HCT116 (cell line): ENCODE measurements around the gene SLC6A11. TPM values are rescaled to one million over a fixed set of nuclear protein-coding genes. Genes with fewer than 3 reads are reported as not detected.

Experiments used
- ATAC-seq: fragments of 200-7000 bp; cut with Tn5 transposase; 2 replicates; pipeline ENCODE4 v1.9.1; 2020; ENCODE audit warnings: mild to moderate bottlenecking, moderate library complexity
- BruUV-seq: library from RNA; stranded (reverse); fragments of 400-500 nt; replicated peaks from 2 replicates; lab custom pipeline; 2021; lab: Mats Ljungman, UMichigan
- CTCF ChIA-PET: fragments of 300-600 bp; sonication (Branson Sonifier 250); formaldehyde crosslinking; loops from one replicate; lab custom pipeline; 2021; ENCODE audit warnings: antibody characterized with exemption; lab: Charles Lee
- POLR2A ChIA-PET: fragments of 300-600, 350-600 bp; sonication (Branson Sonifier 250); formaldehyde crosslinking; loops from one replicate; lab custom pipeline; 2021; ENCODE audit warnings: antibody characterized with exemption; lab: Charles Lee
- RAD21 ChIA-PET, 2 experiments: fragments of 300-600 bp; sonication (Branson Sonifier 250); formaldehyde crosslinking; loops; one replicate each; lab custom pipeline; 2023; ENCODE audit warnings: low total read pairs in 2 of 2; ENCODE audit not compliant: uncharacterized antibody in 2 of 2, unreplicated experiment in 2 of 2, low non-redundant PET in 1 of 2; lab: Charles Lee
- DNase-seq: peaks from one replicate; pipeline ENCODE4 v3.0.0-alpha.2; 2010; ENCODE audit warnings: low read depth, low spot score
- H2AFZ ChIP-seq: fragments of 200-600 bp; shearing (Covaris generic), sonication (generic); 2 replicates; pipeline ENCODE4 v1.6.1; 2017; ENCODE audit warnings: low read depth, mixed run types, mixed read lengths, antibody characterized with exemption, low read length; ENCODE audit not compliant: poor library complexity, severe bottlenecking
- H3K27ac ChIP-seq: 2 replicates; pipeline ENCODE4 v1.5.1; 2012; ENCODE audit warnings: low read depth, low read length
- H3K27me3 ChIP-seq: fragments of 200-600 bp; sonication (generic); 2 replicates; pipeline ENCODE4 v1.6.1; 2016; ENCODE audit warnings: mixed run types, low read length, mixed read lengths; ENCODE audit not compliant: insufficient read depth
- H3K36me3 ChIP-seq, 2 experiments: fragments of 200-500 bp in 1 of 2; fragments of 200-600 bp in 1 of 2; sonication (Bioruptor generic) in 1 of 2; sonication (generic) in 1 of 2; 2 replicates each; pipeline versions ENCODE4 v1.5.1 to v1.6.1; 2014 to 2016; ENCODE audit warnings: low read length in 2 of 2, inconsistent platforms in 1 of 2, mixed read lengths in 1 of 2, mixed run types in 1 of 2; ENCODE audit not compliant: insufficient read depth in 2 of 2, control insufficient read depth in 1 of 2
- H3K4me1 ChIP-seq, 2 experiments: fragments of 200-600 bp in 1 of 2; sonication (generic) in 1 of 2; 2 replicates each; pipeline versions ENCODE4 v1.5.1 to v1.6.1; 2012 to 2017; ENCODE audit warnings: low read length in 2 of 2, inconsistent platforms in 1 of 2, mild to moderate bottlenecking in 1 of 2, mixed read lengths in 1 of 2, mixed run types in 1 of 2, moderate library complexity in 1 of 2; ENCODE audit not compliant: insufficient read depth in 2 of 2, control insufficient read depth in 1 of 2
- H3K4me2 ChIP-seq: fragments of 200-600 bp; sonication (generic); 2 replicates; pipeline ENCODE4 v1.6.1; 2017; ENCODE audit warnings: mixed run types, low read length, mixed read lengths
- H3K4me3 ChIP-seq, 2 experiments: fragments of 200-600 bp in 1 of 2; sonication (generic) in 1 of 2; replicated peaks in 1 of 2; 2 replicates each; pipeline ENCODE4 v1.5.1; 2011 to 2016; ENCODE audit warnings: low read length in 2 of 2, control low read depth in 1 of 2, low read depth in 1 of 2, mild to moderate bottlenecking in 1 of 2, mixed read lengths in 1 of 2, mixed run types in 1 of 2
- H3K79me2 ChIP-seq: fragments of 200-600 bp; sonication (generic); 2 replicates; pipeline ENCODE4 v1.6.1; 2017; ENCODE audit warnings: mild to moderate bottlenecking, mixed run types, low read length, moderate library complexity, mixed read lengths; ENCODE audit not compliant: insufficient read depth
- H3K9ac ChIP-seq: fragments of 200-600 bp; sonication (generic); 2 replicates; pipeline ENCODE4 v1.6.1; 2016; ENCODE audit warnings: low read length, mixed read lengths
- H3K9me2 ChIP-seq: fragments of 200-600 bp; sonication (generic), shearing (Covaris generic); 2 replicates; pipeline ENCODE4 v1.6.1; 2017; ENCODE audit warnings: mixed run types, mild to moderate bottlenecking, moderate library complexity; ENCODE audit not compliant: insufficient read depth
- H3K9me3 ChIP-seq, 2 experiments: fragments of 200-500 bp in 1 of 2; fragments of 200-600 bp in 1 of 2; sonication (Bioruptor generic) in 1 of 2; sonication (generic) in 1 of 2; 2 replicates each; pipeline ENCODE4 v1.6.1; 2014 to 2017; ENCODE audit warnings: low read length in 2 of 2, mixed read lengths in 2 of 2, inconsistent platforms in 1 of 2, low read depth in 1 of 2, mild to moderate bottlenecking in 1 of 2, mixed run types in 1 of 2, moderate library complexity in 1 of 2; ENCODE audit not compliant: control insufficient read depth in 1 of 2, insufficient read depth in 1 of 2
- H4K20me1 ChIP-seq: fragments of 200-600 bp; sonication (generic), shearing (Covaris generic); 2 replicates; pipeline ENCODE4 v1.6.1; 2017; ENCODE audit warnings: mixed run types, mild to moderate bottlenecking, moderate library complexity; ENCODE audit not compliant: insufficient read depth
- ATF3 ChIP-seq: IDR thresholded peaks from 2 replicates; pipeline ENCODE4 v1.6.1; 2012
- CEBPB ChIP-seq: IDR thresholded peaks from 2 replicates; pipeline ENCODE4 v1.6.1; 2012; ENCODE audit warnings: low read depth
- ELF1 ChIP-seq: IDR thresholded peaks from 2 replicates; pipeline ENCODE4 v1.6.1; 2012; ENCODE audit warnings: low read depth, borderline replicate concordance
- EZH2phosphoT487 ChIP-seq: fragments of 200-600 bp; IDR thresholded peaks from 2 replicates; pipeline ENCODE4 v1.6.1; 2018; ENCODE audit warnings: antibody characterized with exemption, borderline replicate concordance
- FOSL1 ChIP-seq: IDR thresholded peaks from 2 replicates; pipeline ENCODE4 v1.6.1; 2012; ENCODE audit warnings: low read depth
- JUND ChIP-seq: IDR thresholded peaks from 2 replicates; pipeline ENCODE4 v1.6.1; 2012
- RAD21 ChIP-seq: IDR thresholded peaks from 2 replicates; pipeline ENCODE4 v1.6.1; 2012; ENCODE audit warnings: low read depth, mild to moderate bottlenecking
- SP1 ChIP-seq: IDR thresholded peaks from 2 replicates; pipeline ENCODE4 v1.6.1; 2012; ENCODE audit warnings: low read depth
- ZBTB33 ChIP-seq: IDR thresholded peaks from 2 replicates; pipeline ENCODE4 v1.6.1; 2011; ENCODE audit warnings: mild to moderate bottlenecking, low read length, moderate library complexity; ENCODE audit not compliant: insufficient replicate concordance; ENCODE audit errors: extremely low read depth
- ZFX ChIP-seq: fragments of 450-650 bp; IDR thresholded peaks from 2 replicates; pipeline ENCODE4 v1.6.1; 2017
- intact Hi-C: fragments of 100-400 bp; cut with micrococcal nuclease; formaldehyde crosslinking; loops from 2 replicates; pipeline ENCODE4 v1.10.0; 2022
- total RNA-seq: library from RNA; stranded (reverse); gene quantifications from one replicate; pipeline ENCODE4 v1.2.1, GENCODE V29; 2021; ENCODE audit not compliant: unreplicated experiment
- TF ChIP-seq, protein P1 (sequence below): IDR thresholded peaks from 2 replicates; pipeline ENCODE4 v1.6.1; 2012

SLC6A11 gene
- total RNA-seq, 1 experiment from 2014 or later = not detected

GRCh38 chr3:10808974-10809373, 7.1 kb upstream of the SLC6A11 start:
- no peak overlapping the region for H2AFZ ChIP-seq
- ChIA-PET CTCF (no interaction called here), RAD21 (no interaction called here), POLR2A (no interaction called here)
- no peaks in the 10 kb centered on the region for H3K79me2 ChIP-seq
- H3K36me3 ChIP-seq = no peaks in the 10 kb centered on the region
- no TSS peak for BruUV-seq
- H3K27ac ChIP-seq = no peak overlapping the region
- TF ChIP-seq EZH2phosphoT487 (no peak), ELF1 (no peak), ZFX (no peak), FOSL1 (no peak), CEBPB (no peak), RAD21 (no peak), ATF3 (no peak), ZBTB33 (no peak), SP1 (no peak), JUND (no peak)
- TF ChIP-seq, protein P1, sequence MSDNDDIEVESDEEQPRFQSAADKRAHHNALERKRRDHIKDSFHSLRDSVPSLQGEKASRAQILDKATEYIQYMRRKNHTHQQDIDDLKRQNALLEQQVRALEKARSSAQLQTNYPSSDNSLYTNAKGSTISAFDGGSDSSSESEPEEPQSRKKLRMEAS = no peak
- no peak overlapping the region for H3K9ac ChIP-seq
- H3K9me3 ChIP-seq = no peaks in the 10 kb centered on the region
- DNase-seq (no peak), ATAC-seq (no peak)
- intact Hi-C loops = no loop called here
- peaks cover 5 to 8% of the 10 kb centered on the region in 2 experiments; a peak in 3 of 4 replicates for H3K4me1 ChIP-seq
- peaks cover 42% of the 10 kb centered on the region for H3K27me3 ChIP-seq
- no peaks in the 10 kb centered on the region for H4K20me1 ChIP-seq
- no peak overlapping the region for H3K4me2 ChIP-seq
- no peaks in the 10 kb centered on the region for H3K9me2 ChIP-seq
- no peak overlapping the region for H3K4me3 ChIP-seq
